ENCODE data around the gene MRFAP1.
A peak's percentile ranks its signal among the peaks of the same experiment; 100 is the strongest.
"Not testable (repeated sequence)": the region's sequence is repeated elsewhere in the genome, so short reads cannot be mapped to it uniquely, and the experiment has no call there.

Gene MRFAP1

GRCh38 chr4:6612961-6613675, 27.4 kb upstream of the MRFAP1 start:
- no peak for DNase-seq

- DNase-seq: no peak
Observed at GRCh38 chr4:6613676-6614651, 26.5 kb upstream of the MRFAP1 start.

- DNase-seq: no peak
Observed at GRCh38 chr4:6614701-6615230, 25.7 kb upstream of the MRFAP1 start.

GRCh38 chr4:6616087-6616995, 24.1 kb upstream of the MRFAP1 start:
- no peak for DNase-seq

- no peak for DNase-seq
Observed at GRCh38 chr4:6617246-6617645, 23.2 kb upstream of the MRFAP1 start.

- no peak for DNase-seq
Observed at GRCh38 chr4:6618386-6619115, 21.9 kb upstream of the MRFAP1 start.

- DNase-seq: no peak
Observed at GRCh38 chr4:6619116-6619465, 21.4 kb upstream of the MRFAP1 start.

- no peak for DNase-seq
Observed at GRCh38 chr4:6619466-6620255, 20.8 kb upstream of the MRFAP1 start.

- DNase-seq: no peak
Observed at GRCh38 chr4:6620296-6620695, 20.2 kb upstream of the MRFAP1 start.

- no peak for DNase-seq
Observed at GRCh38 chr4:6620891-6621555, 19.5 kb upstream of the MRFAP1 start.

- no peak for DNase-seq
Observed at GRCh38 chr4:6621556-6621927, 18.9 kb upstream of the MRFAP1 start.

- DNase-seq: no peak
Observed at GRCh38 chr4:6622744-6623143, 17.7 kb upstream of the MRFAP1 start.

GRCh38 chr4:6625256-6625655, 15.2 kb upstream of the MRFAP1 start:
- no peak for DNase-seq

GRCh38 chr4:6626066-6626465, 14.4 kb upstream of the MRFAP1 start:
- no peak for DNase-seq

- DNase-seq: no peak
Observed at GRCh38 chr4:6627832-6628231, 12.7 kb upstream of the MRFAP1 start.

GRCh38 chr4:6628484-6628883, 12.0 kb upstream of the MRFAP1 start:
- not testable (repeated sequence) for DNase-seq

- no peak for DNase-seq
Observed at GRCh38 chr4:6632125-6632524, 8.4 kb upstream of the MRFAP1 start.

- DNase-seq: peak; percentile 88
Observed at GRCh38 chr4:6633091-6633906, 7.2 kb upstream of the MRFAP1 start.

- DNase-seq: no peak
Observed at GRCh38 chr4:6634746-6635145, 5.7 kb upstream of the MRFAP1 start.

Data from AML-193 (cell line).